IMR-90 (cell line): ENCODE results near the gene CABYR.

ENCODE experiments used
- ELK1 ChIP-seq: fragments of 150-350 bp; IDR thresholded peaks from 2 replicates; pipeline ENCODE4 v1.6.1; 2016; ENCODE audit warnings: low read depth, mild to moderate bottlenecking, low read length, moderate library complexity, borderline replicate concordance
- MXI1 ChIP-seq: IDR thresholded peaks from 2 replicates; pipeline ENCODE4 v1.6.1; 2012; ENCODE audit warnings: low read depth, mild to moderate bottlenecking, low read length, moderate library complexity, borderline replicate concordance
- POLR2A ChIP-seq: IDR thresholded peaks from 2 replicates; pipeline ENCODE4 v1.6.1; 2012; ENCODE audit warnings: mild to moderate bottlenecking, low read depth, low read length
- RAD21 ChIP-seq: IDR thresholded peaks from 2 replicates; pipeline ENCODE4 v1.6.1; 2012; ENCODE audit warnings: low read length, improper control_type of control experiment
- RCOR1 ChIP-seq: IDR thresholded peaks from 2 replicates; pipeline ENCODE4 v1.6.1; 2012; ENCODE audit warnings: mild to moderate bottlenecking, low read length, improper control_type of control experiment; ENCODE audit not compliant: insufficient replicate concordance
- USF2 ChIP-seq: fragments of 150-350 bp; IDR thresholded peaks from 2 replicates; pipeline ENCODE4 v1.6.1; 2017; ENCODE audit warnings: mild to moderate bottlenecking, antibody characterized with exemption, low read length, low read depth
- TF ChIP-seq, protein P1 (sequence below): conservative IDR thresholded peaks from 2 replicates; pipeline ENCODE4 v1.5.1; 2012; ENCODE audit warnings: mild to moderate bottlenecking, low read depth, low read length, improper control_type of control experiment

GRCh38 chr18:24199372-24199962 is 60.6 kb downstream of the CABYR start:
- TF ChIP-seq RAD21: no peak
- no peak for TF ChIP-seq USF2
- no peak for TF ChIP-seq ELK1
- TF ChIP-seq, protein P1, sequence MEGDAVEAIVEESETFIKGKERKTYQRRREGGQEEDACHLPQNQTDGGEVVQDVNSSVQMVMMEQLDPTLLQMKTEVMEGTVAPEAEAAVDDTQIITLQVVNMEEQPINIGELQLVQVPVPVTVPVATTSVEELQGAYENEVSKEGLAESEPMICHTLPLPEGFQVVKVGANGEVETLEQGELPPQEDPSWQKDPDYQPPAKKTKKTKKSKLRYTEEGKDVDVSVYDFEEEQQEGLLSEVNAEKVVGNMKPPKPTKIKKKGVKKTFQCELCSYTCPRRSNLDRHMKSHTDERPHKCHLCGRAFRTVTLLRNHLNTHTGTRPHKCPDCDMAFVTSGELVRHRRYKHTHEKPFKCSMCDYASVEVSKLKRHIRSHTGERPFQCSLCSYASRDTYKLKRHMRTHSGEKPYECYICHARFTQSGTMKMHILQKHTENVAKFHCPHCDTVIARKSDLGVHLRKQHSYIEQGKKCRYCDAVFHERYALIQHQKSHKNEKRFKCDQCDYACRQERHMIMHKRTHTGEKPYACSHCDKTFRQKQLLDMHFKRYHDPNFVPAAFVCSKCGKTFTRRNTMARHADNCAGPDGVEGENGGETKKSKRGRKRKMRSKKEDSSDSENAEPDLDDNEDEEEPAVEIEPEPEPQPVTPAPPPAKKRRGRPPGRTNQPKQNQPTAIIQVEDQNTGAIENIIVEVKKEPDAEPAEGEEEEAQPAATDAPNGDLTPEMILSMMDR: no peak
- no peak for TF ChIP-seq POLR2A
- TF ChIP-seq RCOR1: no peak
- TF ChIP-seq MXI1: no peak
